Activated naive CD8-positive, alpha-beta T cell (primary cell): Measurements from ENCODE around the gene EID2.

ENCODE experiments used
- H3K27ac Mint-ChIP-seq: one replicate; pipeline ENCODE4 v1.8.0; 2021; ENCODE audit warnings: mixed read lengths
- H3K27me3 Mint-ChIP-seq: one replicate; pipeline ENCODE4 v1.8.0; 2021; ENCODE audit warnings: mixed read lengths
- H3K36me3 Mint-ChIP-seq: one replicate; pipeline ENCODE4 v1.8.0; 2021; ENCODE audit warnings: mixed read lengths
- H3K4me1 Mint-ChIP-seq: one replicate; pipeline ENCODE4 v1.8.0; 2021; ENCODE audit warnings: low read depth, mixed read lengths
- H3K4me3 Mint-ChIP-seq: one replicate; pipeline ENCODE4 v1.8.0; 2021; ENCODE audit warnings: mild to moderate bottlenecking, mixed read lengths
- H3K9me3 Mint-ChIP-seq: one replicate; pipeline ENCODE4 v1.8.0; 2021; ENCODE audit warnings: low read depth, mixed read lengths

The EID2 gene

GRCh38 chr19:39539518-39540332 lies at the start of gene EID2:
EID2 (minus strand) TSS chr19:39540161; CDS start chr19:39540079, 82 bp downstream.
- H3K27me3 Mint-ChIP-seq = no peaks in the 10 kb centered on the region
- H3K4me1 Mint-ChIP-seq = peaks cover 67% of the 10 kb centered on the region
- no peaks in the 10 kb centered on the region for H3K9me3 Mint-ChIP-seq
- peaks cover 4% of the 10 kb centered on the region for H3K36me3 Mint-ChIP-seq
- peak within 1 kb of the TSS; percentile 96 for H3K27ac Mint-ChIP-seq
- peak within 1 kb of the TSS; percentile 97 for H3K4me3 Mint-ChIP-seq

DNA sequence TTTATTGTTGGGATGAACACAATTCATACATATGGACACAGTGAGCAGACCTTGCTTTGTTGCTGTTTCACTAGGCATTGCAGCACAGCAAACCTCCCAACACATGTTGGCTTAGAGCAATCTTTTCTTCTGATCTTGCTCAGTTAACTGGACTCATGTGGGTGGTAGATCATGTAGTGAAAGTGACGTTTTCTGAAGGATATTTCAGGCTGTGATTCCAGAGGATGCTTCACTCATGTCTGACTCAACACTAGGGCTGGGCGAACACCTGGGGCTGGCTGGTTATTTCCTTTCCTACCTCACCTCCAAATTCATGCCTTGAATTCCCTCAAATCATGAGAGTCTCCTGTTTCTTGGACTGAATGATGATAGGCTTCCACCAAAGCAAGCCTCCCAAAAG lies 48.1 kb upstream of the EID2 start:
- Mint-ChIP-seq H3K4me1 (no peaks in the 10 kb centered on the region), H3K36me3 (no peaks in the 10 kb centered on the region), H3K27ac (no peak overlapping the region), H3K4me3 (no peak overlapping the region), H3K27me3 (peaks cover 34% of the 10 kb centered on the region), H3K9me3 (no peaks in the 10 kb centered on the region)

- peaks cover 34% of the 10 kb centered on the region for H3K27me3 Mint-ChIP-seq
Observed at GRCh38 chr19:39587496-39587895, 47.5 kb upstream of the EID2 start.

DNA sequence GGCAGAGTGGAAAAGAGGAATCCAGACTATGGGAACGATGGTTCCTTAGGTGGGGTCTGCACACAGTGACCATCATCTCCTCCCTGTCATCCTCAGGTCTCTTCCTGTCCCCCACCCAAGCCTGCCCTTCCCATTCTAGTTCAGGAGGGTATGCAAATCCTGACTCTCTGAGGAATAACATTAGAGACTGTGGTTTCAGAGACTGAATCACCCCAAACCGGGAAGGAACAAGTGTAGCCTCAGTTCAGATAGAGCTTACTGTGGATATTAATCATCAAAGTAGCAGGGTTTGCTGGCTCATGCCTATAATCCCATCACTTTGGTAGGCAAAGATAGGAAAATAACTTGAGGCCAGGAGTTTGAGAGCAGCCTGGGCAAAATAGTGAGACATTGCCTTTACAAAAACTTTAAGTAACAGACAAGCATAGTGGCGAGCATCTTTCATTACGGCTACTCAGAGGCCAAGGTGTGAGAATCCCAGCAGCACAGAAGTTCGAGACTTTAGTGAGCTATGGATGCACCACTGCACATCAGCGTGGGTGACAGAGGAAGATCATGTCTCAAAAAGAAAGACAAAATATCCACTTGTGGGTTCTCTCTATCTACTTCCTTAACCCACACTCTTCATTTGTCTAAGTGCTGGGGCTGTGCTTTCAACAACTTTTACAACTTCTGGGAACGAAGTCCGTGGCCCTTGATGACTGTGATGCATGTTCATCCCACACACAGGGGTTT lies 43.1 kb upstream of the EID2 start:
- Mint-ChIP-seq H3K9me3 (peaks cover 11% of the 10 kb centered on the region), H3K27me3 (peaks cover 36% of the 10 kb centered on the region), H3K27ac (no peak overlapping the region), H3K4me1 (no peaks in the 10 kb centered on the region), H3K4me3 (no peak overlapping the region), H3K36me3 (peaks cover 4% of the 10 kb centered on the region)

More at GRCh38 chr19:39587496-39587895, 47.5 kb upstream of the EID2 start:
- H3K4me1 Mint-ChIP-seq = no peaks in the 10 kb centered on the region
- H3K36me3 Mint-ChIP-seq = no peaks in the 10 kb centered on the region
- H3K4me3 Mint-ChIP-seq = no peak overlapping the region
- H3K27ac Mint-ChIP-seq = no peak overlapping the region
- H3K9me3 Mint-ChIP-seq = no peaks in the 10 kb centered on the region

DNA sequence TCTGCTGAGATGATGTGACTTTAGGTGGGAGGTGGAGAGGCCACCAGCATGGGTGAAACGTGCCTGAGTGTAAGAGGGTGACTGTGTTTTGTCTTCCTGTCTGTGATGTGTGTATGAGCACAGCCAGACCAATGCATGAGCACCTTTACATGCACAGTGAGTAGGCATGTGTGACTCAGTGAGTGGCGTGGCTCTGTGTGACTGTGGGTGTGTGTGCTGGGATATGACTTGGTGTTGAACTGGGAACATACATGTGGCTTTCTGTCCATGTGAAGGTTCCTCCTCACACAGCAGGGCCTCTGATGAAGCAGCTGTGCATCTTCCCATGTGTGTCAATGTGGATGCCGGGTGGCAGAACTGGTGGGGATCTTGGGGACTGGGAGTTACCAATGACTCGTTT lies 42.5 kb upstream of the EID2 start:
- H3K36me3 Mint-ChIP-seq = peaks cover 4% of the 10 kb centered on the region
- no peaks in the 10 kb centered on the region for H3K4me1 Mint-ChIP-seq
- H3K27me3 Mint-ChIP-seq = peaks cover 35% of the 10 kb centered on the region
- peaks cover 11% of the 10 kb centered on the region for H3K9me3 Mint-ChIP-seq
- H3K4me3 Mint-ChIP-seq = no peak overlapping the region
- H3K27ac Mint-ChIP-seq = no peak overlapping the region

DNA sequence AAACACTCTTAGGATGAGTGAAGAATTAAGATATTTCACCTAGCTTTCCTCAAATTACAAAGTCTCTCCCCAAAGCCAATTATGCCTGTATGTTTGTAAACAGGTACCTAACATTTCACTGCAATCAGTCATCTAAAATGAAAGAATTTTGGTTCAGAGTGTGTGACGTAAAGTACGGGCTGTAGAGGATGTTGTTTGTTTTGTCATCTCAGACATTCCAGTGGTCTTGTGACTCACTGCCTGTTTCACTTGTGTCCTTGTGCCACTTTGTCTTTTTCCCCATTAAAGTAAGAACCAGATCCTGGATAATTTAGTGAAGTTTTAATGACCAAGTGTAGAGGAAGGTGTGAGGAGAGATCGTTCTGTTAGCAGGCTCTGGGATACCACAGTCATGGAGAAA lies 28.6 kb upstream of the EID2 start:
- Mint-ChIP-seq H3K4me3 (no peak overlapping the region), H3K36me3 (peaks cover 3% of the 10 kb centered on the region), H3K27me3 (peaks cover 22% of the 10 kb centered on the region), H3K9me3 (peaks cover 9% of the 10 kb centered on the region), H3K27ac (no peak overlapping the region), H3K4me1 (no peaks in the 10 kb centered on the region)

GRCh38 chr19:39566064-39566463 lies 26.1 kb upstream of the EID2 start:
- H3K27me3 Mint-ChIP-seq = peaks cover 7% of the 10 kb centered on the region
- H3K4me3 Mint-ChIP-seq = no peak overlapping the region
- H3K27ac Mint-ChIP-seq = no peak overlapping the region
- H3K9me3 Mint-ChIP-seq = no peaks in the 10 kb centered on the region
- H3K4me1 Mint-ChIP-seq = no peaks in the 10 kb centered on the region
- no peaks in the 10 kb centered on the region for H3K36me3 Mint-ChIP-seq

DNA sequence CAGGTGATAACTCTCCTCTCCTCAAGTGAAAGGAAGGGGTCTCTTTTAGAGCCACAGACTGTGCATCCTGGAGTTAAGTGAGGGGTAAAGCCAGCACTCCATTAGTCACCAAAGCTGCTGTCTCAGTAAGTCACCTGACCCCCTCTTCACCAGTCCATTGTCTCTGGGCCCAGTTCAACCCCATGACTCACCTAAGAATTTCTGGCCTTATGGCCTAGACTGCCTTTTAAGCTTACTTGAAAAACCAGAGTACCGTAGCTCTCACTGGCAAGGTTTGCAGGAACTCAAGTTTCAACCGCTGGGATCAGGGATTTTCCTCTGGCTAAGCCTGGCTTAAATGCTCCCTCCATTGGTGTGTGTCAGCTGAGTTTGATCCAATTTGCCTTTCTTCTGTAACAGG lies 23.4 kb upstream of the EID2 start:
- H3K4me3 Mint-ChIP-seq = no peak overlapping the region
- no peaks in the 10 kb centered on the region for H3K9me3 Mint-ChIP-seq
- H3K4me1 Mint-ChIP-seq = peaks cover 8% of the 10 kb centered on the region
- no peaks in the 10 kb centered on the region for H3K36me3 Mint-ChIP-seq
- no peak overlapping the region for H3K27ac Mint-ChIP-seq
- H3K27me3 Mint-ChIP-seq = no peaks in the 10 kb centered on the region

DNA sequence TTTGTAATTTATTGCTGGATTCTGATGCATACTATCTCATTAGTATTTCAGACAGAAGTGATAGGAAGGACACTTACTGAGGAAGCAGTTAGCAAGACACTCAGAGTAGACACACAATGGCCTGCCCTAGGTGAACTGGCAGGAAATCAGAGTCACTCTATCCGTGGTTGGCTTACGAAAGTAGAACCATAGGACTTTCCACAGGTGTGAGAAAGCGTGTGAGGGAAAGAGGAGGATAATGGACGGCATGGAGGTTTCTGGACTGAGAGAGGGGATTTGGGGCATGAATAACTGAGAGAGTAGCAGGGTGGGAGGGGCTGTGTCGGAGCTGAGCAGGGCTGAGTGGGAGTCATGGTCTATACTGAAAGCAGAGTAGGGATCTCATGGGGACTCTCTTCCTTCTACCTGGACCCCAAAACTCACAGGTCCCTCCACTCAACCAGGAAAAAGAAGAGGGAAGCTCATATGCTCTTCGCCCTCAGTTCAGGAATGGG lies 18.7 kb upstream of the EID2 start:
- Mint-ChIP-seq H3K9me3 (no peaks in the 10 kb centered on the region), H3K27me3 (no peaks in the 10 kb centered on the region), H3K4me1 (peaks cover 23% of the 10 kb centered on the region), H3K4me3 (peak overlapping the region; percentile 70), H3K36me3 (no peaks in the 10 kb centered on the region), H3K27ac (peak overlapping the region; percentile 90)

DNA sequence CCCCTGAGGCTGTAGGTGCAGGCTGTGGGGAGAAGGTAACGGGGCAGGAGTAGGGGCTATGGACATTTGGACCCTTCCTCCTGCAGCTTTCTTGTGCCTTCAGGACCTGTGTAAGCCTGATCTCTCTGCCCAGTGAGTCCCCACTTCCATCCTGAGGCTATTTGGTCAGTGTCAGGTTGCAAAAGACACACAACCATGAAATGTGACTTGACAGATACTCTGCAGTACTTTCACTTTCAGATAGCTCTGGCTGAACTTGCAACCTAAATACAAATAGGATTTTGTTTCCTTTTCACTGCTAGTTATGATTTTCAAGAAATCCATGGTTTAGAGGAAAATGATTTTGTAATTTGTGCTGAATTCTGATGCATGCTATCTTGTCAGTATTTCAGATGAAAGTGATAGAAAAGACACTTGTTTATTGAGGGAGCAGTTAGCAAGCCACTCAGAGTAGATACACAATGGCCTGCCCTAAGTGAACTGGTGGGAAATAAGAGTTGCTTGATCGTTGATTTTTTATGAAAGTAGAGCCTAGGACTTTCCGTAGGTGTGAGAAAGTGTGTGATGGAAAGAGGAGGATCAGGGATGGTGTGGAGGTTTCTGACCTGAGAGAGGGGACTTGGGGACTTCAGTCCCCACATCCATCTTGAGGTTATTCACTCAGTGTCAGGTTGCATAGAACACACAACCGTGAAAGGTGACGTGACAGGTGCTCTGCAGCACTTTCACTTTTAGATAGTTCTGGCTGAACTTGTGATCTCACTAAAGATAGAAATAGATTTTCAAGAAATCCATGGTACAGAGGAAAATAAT lies 18.1 kb upstream of the EID2 start:
- Mint-ChIP-seq H3K9me3 (no peaks in the 10 kb centered on the region), H3K4me1 (peaks cover 23% of the 10 kb centered on the region), H3K4me3 (peak overlapping the region; percentile 70), H3K36me3 (no peaks in the 10 kb centered on the region), H3K27me3 (no peaks in the 10 kb centered on the region), H3K27ac (peak overlapping the region; percentile 90)

DNA sequence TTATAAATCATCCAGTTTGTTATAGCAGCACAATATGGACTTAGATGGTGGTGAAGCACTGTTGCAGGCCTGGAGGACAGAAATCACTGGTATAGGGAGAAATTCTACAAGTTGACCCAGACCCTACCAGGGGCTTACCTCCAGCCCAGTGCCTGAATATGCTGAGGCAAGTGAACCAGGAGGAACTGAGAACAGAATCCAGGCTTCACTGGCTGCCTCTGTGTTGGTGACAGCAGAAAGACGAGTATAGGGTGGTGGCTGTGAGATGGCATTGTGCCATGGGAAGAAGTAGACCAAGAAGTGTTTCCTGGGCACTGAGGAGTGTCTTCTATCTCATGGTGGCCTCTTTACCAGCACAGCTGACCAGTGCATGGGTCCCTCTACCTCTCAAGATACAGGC lies 15.9 kb upstream of the EID2 start:
- H3K27ac Mint-ChIP-seq = no peak overlapping the region

DNA sequence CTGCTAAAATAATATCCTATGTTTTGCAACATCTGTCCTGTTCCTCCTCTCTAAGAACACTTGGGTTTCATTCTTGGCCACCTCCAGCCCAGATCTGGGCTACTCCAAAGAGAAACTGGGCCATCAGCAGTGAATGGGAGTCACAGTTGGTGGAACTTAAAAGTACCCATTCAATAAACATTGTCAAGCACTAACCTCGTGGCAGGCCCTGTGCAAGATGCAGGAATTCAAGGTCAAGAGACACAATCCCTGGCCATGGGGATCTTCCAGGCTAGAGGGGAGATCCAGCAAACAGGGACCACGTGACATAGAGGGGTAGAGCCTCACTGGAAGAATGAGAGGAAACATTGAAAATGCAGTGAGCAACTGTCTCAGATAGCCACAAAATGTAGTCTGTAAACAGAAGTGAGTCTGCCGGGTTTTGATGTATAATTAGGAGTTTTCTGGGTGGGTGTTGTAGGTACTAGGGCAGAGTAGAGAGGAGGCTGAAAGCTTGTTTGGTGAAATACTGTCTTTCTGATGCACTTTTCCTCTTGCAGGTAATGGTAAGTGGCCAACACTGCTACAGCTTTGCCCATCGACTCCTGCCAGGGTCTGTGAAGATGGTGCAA lies 14.8 kb upstream of the EID2 start:
- Mint-ChIP-seq H3K27ac (no peak overlapping the region), H3K27me3 (no peaks in the 10 kb centered on the region), H3K4me1 (peaks cover 26% of the 10 kb centered on the region), H3K36me3 (no peaks in the 10 kb centered on the region), H3K9me3 (no peaks in the 10 kb centered on the region), H3K4me3 (no peak overlapping the region)

More for the DNA sequence above, 15.9 kb upstream of the EID2 start:
- H3K4me3 Mint-ChIP-seq = no peak overlapping the region
- no peaks in the 10 kb centered on the region for H3K27me3 Mint-ChIP-seq
- H3K36me3 Mint-ChIP-seq = no peaks in the 10 kb centered on the region
- peaks cover 26% of the 10 kb centered on the region for H3K4me1 Mint-ChIP-seq
- no peaks in the 10 kb centered on the region for H3K9me3 Mint-ChIP-seq

DNA sequence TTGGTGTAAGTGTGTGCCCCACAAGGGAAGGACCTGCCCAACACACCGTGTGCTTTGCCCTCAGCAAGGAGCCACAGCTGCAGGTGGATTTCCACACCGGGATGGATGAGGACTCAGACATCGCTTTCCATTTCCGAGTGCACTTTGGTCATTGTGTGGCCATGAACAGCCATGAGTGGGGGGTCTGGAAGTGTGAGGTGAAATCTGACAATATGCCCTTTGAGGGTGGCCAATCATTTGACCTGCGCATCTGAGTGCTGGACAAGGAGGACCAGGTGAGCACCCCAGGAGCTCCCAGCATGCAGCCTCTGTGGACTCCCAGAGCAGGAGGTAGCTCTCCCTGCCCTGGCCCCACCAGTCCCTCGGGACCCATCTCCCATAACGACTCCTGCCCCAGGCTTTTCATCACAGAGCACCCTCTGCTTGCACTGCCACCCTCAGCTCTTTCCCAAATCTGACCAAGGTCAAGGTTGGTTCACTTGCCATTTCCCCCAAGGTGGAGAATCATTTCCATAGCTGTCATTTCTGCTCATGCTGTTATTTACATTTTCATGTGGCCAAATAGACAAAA lies 13.2 kb upstream of the EID2 start:
- no peaks in the 10 kb centered on the region for H3K36me3 Mint-ChIP-seq
- H3K9me3 Mint-ChIP-seq = no peaks in the 10 kb centered on the region

DNA sequence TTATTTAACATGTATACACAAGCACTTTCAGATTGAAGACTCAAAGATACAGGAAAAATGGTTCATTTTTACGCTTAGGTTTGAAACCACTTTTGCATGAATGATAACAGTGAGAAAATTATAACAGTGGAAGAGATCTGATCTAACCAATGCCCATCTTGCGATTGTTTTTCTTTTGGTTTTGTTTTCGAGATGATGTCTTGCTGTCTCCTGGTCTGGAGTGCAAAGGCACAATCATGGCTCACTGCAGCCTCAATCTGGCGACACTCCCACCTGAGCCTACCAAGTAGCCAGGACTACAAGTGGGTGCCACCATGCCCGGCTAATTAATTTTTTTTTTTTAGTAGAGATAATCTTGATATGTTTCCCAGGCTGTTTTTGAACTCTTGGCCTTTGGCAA lies 10.2 kb upstream of the EID2 start:
- Mint-ChIP-seq H3K36me3 (no peaks in the 10 kb centered on the region), H3K27me3 (no peaks in the 10 kb centered on the region)

More for the DNA sequence above, 13.2 kb upstream of the EID2 start:
- H3K27me3 Mint-ChIP-seq = no peaks in the 10 kb centered on the region
- H3K4me3 Mint-ChIP-seq = no peak overlapping the region
- H3K4me1 Mint-ChIP-seq = peaks cover 15% of the 10 kb centered on the region
- no peak overlapping the region for H3K27ac Mint-ChIP-seq

More for the DNA sequence above, 10.2 kb upstream of the EID2 start:
- peaks cover 20% of the 10 kb centered on the region for H3K4me1 Mint-ChIP-seq
- no peak overlapping the region for H3K4me3 Mint-ChIP-seq
- H3K27ac Mint-ChIP-seq = no peak overlapping the region
- H3K9me3 Mint-ChIP-seq = no peaks in the 10 kb centered on the region
